Smooth muscle cell (in vitro differentiated cells): ENCODE results near the gene PSTPIP1. TPM values are rescaled to one million over a fixed set of nuclear protein-coding genes. Genes with fewer than 3 reads are reported as not detected.
A peak's percentile ranks its signal among the peaks of the same experiment; 100 is the strongest.

ENCODE experiments used
- DNase-seq: peaks from one replicate; lab custom pipeline; 2025; ENCODE audit not compliant: unreplicated experiment; lab: John Stamatoyannopoulos, UW
- H2AFZ ChIP-seq: fragments of 200-600 bp; sonication (generic); 2 replicates; pipeline ENCODE4 v1.6.0; 2016; ENCODE audit warnings: antibody characterized with exemption, low read depth, mild to moderate bottlenecking
- H3F3A ChIP-seq: fragments of 200-600 bp; sonication (generic); 2 replicates; pipeline ENCODE4 v1.6.0; 2017; ENCODE audit warnings: antibody characterized with exemption, low read depth
- H3K27ac ChIP-seq: fragments of 200-600 bp; sonication (generic); 2 replicates; pipeline ENCODE4 v1.5.1; 2016; ENCODE audit warnings: low read depth, mild to moderate bottlenecking
- H3K27me3 ChIP-seq: fragments of 200-600 bp; sonication (generic); 2 replicates; pipeline ENCODE4 v1.6.1; 2016; ENCODE audit warnings: low read depth, mild to moderate bottlenecking
- H3K36me3 ChIP-seq: fragments of 200-600 bp; sonication (generic); 2 replicates; pipeline ENCODE4 v1.5.1; 2016; ENCODE audit warnings: low read depth
- H3K4me1 ChIP-seq: fragments of 200-600 bp; sonication (generic); 2 replicates; pipeline ENCODE4 v1.5.1; 2016; ENCODE audit warnings: low read depth
- H3K4me2 ChIP-seq: fragments of 200-600 bp; sonication (generic); 2 replicates; pipeline ENCODE4 v1.6.0; 2016; ENCODE audit warnings: mild to moderate bottlenecking
- H3K4me3 ChIP-seq: fragments of 200-600 bp; sonication (generic); 2 replicates; pipeline ENCODE4 v1.5.1; 2016; ENCODE audit warnings: mild to moderate bottlenecking
- H3K79me2 ChIP-seq: fragments of 200-600 bp; sonication (generic); 2 replicates; pipeline ENCODE4 v1.6.0; 2016; ENCODE audit warnings: low read depth, mild to moderate bottlenecking
- H3K9ac ChIP-seq: fragments of 200-600 bp; sonication (generic); 2 replicates; pipeline ENCODE4 v1.6.0; 2016; ENCODE audit warnings: low read depth
- H3K9me3 ChIP-seq: fragments of 200-600 bp; sonication (generic); replicated peaks from 2 replicates; pipeline ENCODE4 v1.5.1; 2016; ENCODE audit warnings: low read depth
- H4K20me1 ChIP-seq: fragments of 200-600 bp; sonication (generic); 2 replicates; pipeline ENCODE4 v1.6.0; 2016; ENCODE audit warnings: low read depth
- WGBS: methylation state at CpG from one replicate; pipeline ENCODE4 v1.1.7; 2016; ENCODE audit warnings: low lambda C conversion rate; 5-methylcytosine and 5-hydroxymethylcytosine counted together
- polyA plus RNA-seq: library from polyadenylated mRNA; unstranded; fragments of >200 nt; fragmentation: Nextera tagmentation; extraction: Ambion mirVana; gene quantifications from 2 replicates; pipeline ENCODE4 v1.2.1, GENCODE V29; 2016
- total RNA-seq: library from RNA; depleted of rRNA; stranded (reverse); fragments of >200 nt; gene quantifications from 2 replicates; pipeline ENCODE4 v1.2.3, GENCODE V29; 2014
- TF ChIP-seq, protein P1 (sequence below): fragments of 200-600 bp; sonication (generic); IDR thresholded peaks from 2 replicates; pipeline ENCODE4 v1.5.1; 2017; ENCODE audit warnings: borderline replicate concordance, mild to moderate bottlenecking, antibody characterized with exemption; ENCODE audit not compliant: insufficient read depth, poor library complexity, severe bottlenecking

PSTPIP1 gene
- total and polyA plus RNA-seq, 2 experiments from 2014 or later: 0.38 TPM; not detected in 1

DNA sequence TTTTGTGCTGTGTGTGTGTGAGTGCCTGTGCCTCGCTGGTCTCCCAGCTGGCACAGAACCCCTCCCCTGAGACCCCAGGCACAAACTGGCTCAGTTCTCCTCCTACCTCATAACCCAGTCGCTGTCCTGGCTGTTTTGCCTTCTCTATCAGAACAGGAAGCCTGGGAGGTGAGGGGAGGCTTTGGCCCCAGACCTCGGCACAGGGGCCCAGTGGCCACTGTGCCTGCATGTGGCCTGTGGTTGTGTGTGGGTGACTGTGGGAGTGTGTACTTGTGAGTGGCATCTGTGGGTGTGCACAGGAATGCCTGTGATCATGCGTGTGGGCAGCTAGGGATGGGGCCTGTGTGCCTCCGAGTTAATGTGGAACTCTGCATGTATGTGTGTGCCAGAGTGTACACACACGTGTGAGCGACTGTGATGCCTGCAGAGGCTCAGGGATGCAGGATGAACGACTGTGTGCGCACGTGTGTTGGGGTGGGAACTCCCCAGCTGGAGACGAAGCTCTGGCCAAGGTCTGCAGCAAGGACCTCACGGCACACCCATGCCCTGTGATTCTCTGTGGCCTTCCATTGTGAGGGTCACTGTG, 32.3 kb downstream of the PSTPIP1 start:
- Histone ChIP-seq H3K9me3 (no peaks in the 10 kb centered on the region), H2AFZ (no peak overlapping the region), H3K4me3 (no peak overlapping the region), H3K27ac (no peak overlapping the region), H3K4me1 (no peaks in the 10 kb centered on the region), H4K20me1 (no peaks in the 10 kb centered on the region), H3K27me3 (no peaks in the 10 kb centered on the region), H3K4me2 (no peak overlapping the region), H3K36me3 (no peaks in the 10 kb centered on the region), H3K9ac (no peak overlapping the region), H3K79me2 (no peaks in the 10 kb centered on the region), H3F3A (no peaks in the 10 kb centered on the region)
- WGBS: 83% methylated on average over 12 of the region's 12 CpGs
- TF ChIP-seq, protein P1, sequence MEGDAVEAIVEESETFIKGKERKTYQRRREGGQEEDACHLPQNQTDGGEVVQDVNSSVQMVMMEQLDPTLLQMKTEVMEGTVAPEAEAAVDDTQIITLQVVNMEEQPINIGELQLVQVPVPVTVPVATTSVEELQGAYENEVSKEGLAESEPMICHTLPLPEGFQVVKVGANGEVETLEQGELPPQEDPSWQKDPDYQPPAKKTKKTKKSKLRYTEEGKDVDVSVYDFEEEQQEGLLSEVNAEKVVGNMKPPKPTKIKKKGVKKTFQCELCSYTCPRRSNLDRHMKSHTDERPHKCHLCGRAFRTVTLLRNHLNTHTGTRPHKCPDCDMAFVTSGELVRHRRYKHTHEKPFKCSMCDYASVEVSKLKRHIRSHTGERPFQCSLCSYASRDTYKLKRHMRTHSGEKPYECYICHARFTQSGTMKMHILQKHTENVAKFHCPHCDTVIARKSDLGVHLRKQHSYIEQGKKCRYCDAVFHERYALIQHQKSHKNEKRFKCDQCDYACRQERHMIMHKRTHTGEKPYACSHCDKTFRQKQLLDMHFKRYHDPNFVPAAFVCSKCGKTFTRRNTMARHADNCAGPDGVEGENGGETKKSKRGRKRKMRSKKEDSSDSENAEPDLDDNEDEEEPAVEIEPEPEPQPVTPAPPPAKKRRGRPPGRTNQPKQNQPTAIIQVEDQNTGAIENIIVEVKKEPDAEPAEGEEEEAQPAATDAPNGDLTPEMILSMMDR: no peak
- no peak for DNase-seq

DNA sequence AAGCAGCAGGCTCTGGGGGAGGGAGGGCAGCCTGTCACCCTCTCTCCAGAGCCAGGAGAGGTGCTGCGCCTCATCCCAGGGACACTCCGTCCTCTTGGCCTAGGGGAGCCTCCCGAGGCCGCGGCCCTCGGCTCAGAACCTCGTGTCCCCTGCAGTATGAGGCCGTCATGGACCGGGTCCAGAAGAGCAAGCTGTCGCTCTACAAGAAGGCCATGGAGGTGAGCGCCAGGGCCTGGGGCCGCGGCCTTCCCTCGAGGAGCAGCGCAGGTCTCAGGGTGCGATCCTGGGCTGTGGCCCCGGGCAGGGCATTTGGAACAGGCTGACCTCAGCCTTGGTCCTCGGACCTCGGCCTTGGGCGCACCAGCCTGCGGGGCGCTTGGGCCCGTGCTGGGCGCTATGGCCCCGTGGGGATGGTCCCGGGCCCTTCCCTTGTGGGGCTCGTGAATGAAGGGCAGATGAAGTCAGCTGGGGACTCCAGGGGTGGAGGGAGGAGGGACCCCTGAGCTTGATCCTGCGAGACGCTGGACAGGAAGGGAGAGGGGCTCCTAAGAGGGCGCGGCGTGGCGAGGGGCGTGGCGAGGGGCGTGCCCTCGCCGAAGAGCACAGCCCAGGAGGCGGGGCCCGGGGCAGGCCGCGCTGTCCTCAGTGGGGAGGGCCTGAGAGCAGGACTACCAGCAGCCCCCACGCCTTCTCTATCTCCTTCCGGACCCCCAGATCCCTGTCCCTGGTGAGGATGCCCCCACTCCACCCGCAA, 32.9 kb downstream of the PSTPIP1 start:
- H3F3A ChIP-seq: no peaks in the 10 kb centered on the region
- peak overlapping the region; percentile 72 for H3K4me2 ChIP-seq
- H3K9ac ChIP-seq: no peak overlapping the region
- no peaks in the 10 kb centered on the region for H3K27me3 ChIP-seq
- peak overlapping the region; percentile 6 for H3K4me3 ChIP-seq
- H3K4me1 ChIP-seq: no peaks in the 10 kb centered on the region
- TF ChIP-seq, protein P1: no peak
- no peaks in the 10 kb centered on the region for H3K36me3 ChIP-seq
- no peaks in the 10 kb centered on the region for H4K20me1 ChIP-seq
- H2AFZ ChIP-seq: no peak overlapping the region
- no peaks in the 10 kb centered on the region for H3K9me3 ChIP-seq
- 70% methylated on average over 30 of the region's 45 CpGs for WGBS
- H3K27ac ChIP-seq: no peak overlapping the region
- no peaks in the 10 kb centered on the region for H3K79me2 ChIP-seq
- DNase-seq: no peak

DNA sequence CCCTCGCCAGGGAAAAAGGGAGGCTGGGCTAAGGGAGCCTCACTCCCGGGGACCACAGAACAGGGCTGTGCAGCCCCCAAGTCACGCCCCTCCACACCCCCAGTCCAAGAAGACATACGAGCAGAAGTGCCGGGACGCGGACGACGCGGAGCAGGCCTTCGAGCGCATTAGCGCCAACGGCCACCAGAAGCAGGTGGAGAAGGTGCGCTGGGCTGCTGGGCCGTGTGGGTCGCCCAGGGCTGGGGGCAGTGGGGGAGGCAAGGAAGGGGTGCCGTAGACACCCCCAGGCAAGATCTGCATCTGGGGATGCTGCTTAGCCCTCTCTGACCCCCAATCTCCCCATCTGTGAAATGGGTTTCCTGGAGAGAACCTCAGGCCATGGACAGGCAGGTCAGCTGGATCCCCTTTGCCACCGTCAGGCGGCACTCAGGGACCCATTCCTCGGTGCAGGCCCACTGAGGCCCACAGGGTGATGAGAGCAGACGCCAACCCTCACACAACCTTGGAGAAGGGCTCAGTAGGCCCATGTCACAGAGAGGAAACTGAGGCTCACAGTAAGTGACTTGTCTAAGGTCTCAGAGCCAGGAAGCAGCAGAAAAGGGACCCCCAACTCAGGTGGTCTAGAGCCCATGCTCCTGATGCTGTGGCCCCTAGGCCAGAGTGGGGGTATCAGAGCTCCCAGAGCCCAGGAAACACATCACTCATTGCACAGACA, 33.7 kb downstream of the PSTPIP1 start:
- Histone ChIP-seq H3K79me2 (no peaks in the 10 kb centered on the region), H3F3A (no peaks in the 10 kb centered on the region), H3K36me3 (no peaks in the 10 kb centered on the region), H4K20me1 (no peaks in the 10 kb centered on the region), H3K4me1 (no peaks in the 10 kb centered on the region), H2AFZ (no peak overlapping the region), H3K27ac (no peak overlapping the region), H3K27me3 (no peaks in the 10 kb centered on the region), H3K9ac (no peak overlapping the region), H3K4me3 (peak overlapping the region; percentile 6), H3K9me3 (no peaks in the 10 kb centered on the region), H3K4me2 (peak overlapping the region; percentile 72)
- TF ChIP-seq, protein P1: no peak
- DNase-seq: no peak
- 68% methylated on average over 22 of the region's 22 CpGs for WGBS
